ENCODE data around the gene SSC5D. TPM values are rescaled to one million over a fixed set of nuclear protein-coding genes. Genes with fewer than 3 reads are reported as not detected.

Gene SSC5D
- polyA plus RNA-seq, 1 donor (not counting 4 experiments of a cell fraction or from before 2014, with no cell fraction given) = not detected

DNA sequence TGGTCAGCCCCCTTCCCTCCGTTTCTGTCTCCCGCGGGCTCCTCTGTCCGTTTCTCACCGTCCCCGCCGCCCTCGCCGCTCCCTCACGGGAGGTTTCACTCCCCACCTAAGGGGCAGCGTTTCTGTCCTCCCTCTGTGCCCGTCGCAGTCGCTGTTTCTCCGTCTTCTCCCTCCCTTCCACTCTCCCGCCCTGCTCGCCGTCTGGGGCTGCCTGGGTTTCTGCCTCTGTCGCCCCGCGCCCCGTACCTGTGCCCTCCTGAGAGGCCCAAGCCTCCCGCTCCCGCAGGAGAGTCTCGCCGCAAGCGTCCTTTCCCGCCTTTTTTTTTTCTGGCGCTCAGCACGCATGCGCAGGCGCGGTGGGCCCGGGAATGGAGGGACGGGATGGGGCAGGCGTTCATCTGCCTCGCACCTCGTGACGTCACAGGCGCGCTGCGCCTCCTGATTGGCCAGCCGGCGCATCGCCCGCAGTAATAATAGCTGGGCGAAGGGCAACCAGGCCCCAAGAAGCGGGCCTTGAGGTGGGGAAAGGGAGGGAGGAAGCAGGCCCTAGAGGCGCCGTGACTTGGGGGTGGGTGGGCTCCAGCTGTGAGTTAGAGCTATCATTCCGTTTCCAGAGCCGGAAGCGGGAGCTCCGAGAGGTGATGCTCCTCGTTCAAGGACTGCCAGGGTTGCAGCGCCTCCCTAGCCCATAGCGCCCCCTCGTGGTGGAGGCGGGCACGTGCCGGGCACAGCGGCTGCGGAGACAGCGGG lies 15.4 kb downstream of the SSC5D start:
- Histone ChIP-seq H3K9me1 (ENCODE audit: control insufficient read depth, extremely low read depth, insufficient read depth, low read length) (no peaks in the 10 kb centered on the region), H3K4me3 (ENCODE audit: control insufficient read depth in 2 of 3, extremely low read depth in 1 of 3, insufficient read depth in 2 of 3, low read depth in 1 of 3, low read length in 3 of 3) (peak overlapping the region; percentile 26 to 54 (median 52)), H3K27me3 (ENCODE audit: control insufficient read depth, extremely low read depth, insufficient read depth, low read length) (peaks cover 3% of the 10 kb centered on the region), H4K20me1 (ENCODE audit: control insufficient read depth, extremely low read depth, insufficient read depth, low read length) (no peaks in the 10 kb centered on the region), H3K4me1 (ENCODE audit: control insufficient read depth, extremely low read depth, insufficient read depth, low read length) (no peaks in the 10 kb centered on the region), H3K9ac (ENCODE audit: control insufficient read depth, extremely low read depth, insufficient read depth, low read length) (no peak overlapping the region), H3K9me3 (ENCODE audit: control insufficient read depth, low read depth, low read length) (no peaks in the 10 kb centered on the region), H3K4me2 (ENCODE audit: control insufficient read depth, extremely low read depth, insufficient read depth, low read depth, low read length) (peak overlapping the region; percentile 71), H3K36me3 (ENCODE audit: control insufficient read depth in 2 of 2, extremely low read depth in 1 of 2, insufficient read depth in 2 of 2, low read length in 2 of 2) (no peaks in the 10 kb centered on the region), H3K79me2 (ENCODE audit: control insufficient read depth, insufficient read depth, low read length) (no peaks in the 10 kb centered on the region), H2AFZ (ENCODE audit: control insufficient read depth, low read length) (peak overlapping the region; percentile 79), H3K27ac (ENCODE audit: control insufficient read depth, insufficient read depth, low read length) (no peak overlapping the region)
- TF ChIP-seq EZH2 (IDR thresholded peaks at IDR 0.05; ENCODE audit: low read length) = no peak
- TF ChIP-seq, protein P1, sequence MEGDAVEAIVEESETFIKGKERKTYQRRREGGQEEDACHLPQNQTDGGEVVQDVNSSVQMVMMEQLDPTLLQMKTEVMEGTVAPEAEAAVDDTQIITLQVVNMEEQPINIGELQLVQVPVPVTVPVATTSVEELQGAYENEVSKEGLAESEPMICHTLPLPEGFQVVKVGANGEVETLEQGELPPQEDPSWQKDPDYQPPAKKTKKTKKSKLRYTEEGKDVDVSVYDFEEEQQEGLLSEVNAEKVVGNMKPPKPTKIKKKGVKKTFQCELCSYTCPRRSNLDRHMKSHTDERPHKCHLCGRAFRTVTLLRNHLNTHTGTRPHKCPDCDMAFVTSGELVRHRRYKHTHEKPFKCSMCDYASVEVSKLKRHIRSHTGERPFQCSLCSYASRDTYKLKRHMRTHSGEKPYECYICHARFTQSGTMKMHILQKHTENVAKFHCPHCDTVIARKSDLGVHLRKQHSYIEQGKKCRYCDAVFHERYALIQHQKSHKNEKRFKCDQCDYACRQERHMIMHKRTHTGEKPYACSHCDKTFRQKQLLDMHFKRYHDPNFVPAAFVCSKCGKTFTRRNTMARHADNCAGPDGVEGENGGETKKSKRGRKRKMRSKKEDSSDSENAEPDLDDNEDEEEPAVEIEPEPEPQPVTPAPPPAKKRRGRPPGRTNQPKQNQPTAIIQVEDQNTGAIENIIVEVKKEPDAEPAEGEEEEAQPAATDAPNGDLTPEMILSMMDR (optimal IDR thresholded peaks at IDR 0.05 in 1 of 3, IDR thresholded peaks at IDR 0.05 in 1 of 3, conservative IDR thresholded peaks at IDR 0.05 in 1 of 3; ENCODE audit: extremely low read depth in 1 of 3, insufficient read depth in 2 of 3, low read length in 3 of 3) = peak; percentile 81 to 99 (median 97)
- dilution Hi-C loops (cut with MboI; ENCODE audit: extremely low pct_ligation_motif_present, low sequenced_read_pairs) = no loop called here
- DNase-seq (ENCODE audit: low read depth, low spot score) = peak; percentile 25
- peak; percentile 51 for FAIRE-seq

DNA sequence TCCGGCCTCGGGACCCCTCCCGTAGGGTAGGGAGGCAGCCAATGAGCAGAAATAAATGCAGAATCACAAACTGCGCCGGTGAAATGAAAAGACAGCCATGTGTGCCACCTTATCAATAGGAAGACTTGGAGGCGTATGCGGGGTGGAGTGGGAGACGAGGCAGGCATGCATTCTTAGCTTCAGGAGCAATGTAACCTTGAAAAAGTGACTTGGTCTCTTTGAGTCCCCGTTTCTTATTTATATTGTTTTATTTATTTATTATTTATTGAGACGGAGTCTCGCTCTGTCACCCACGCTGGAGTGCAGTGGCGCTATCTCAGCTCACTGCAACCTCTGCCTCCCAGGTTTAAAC lies 16.0 kb downstream of the SSC5D start:
- Histone ChIP-seq H3K4me1 (ENCODE audit: control insufficient read depth, extremely low read depth, insufficient read depth, low read length) (no peaks in the 10 kb centered on the region), H2AFZ (ENCODE audit: control insufficient read depth, low read length) (no peak overlapping the region), H3K4me2 (ENCODE audit: control insufficient read depth, extremely low read depth, insufficient read depth, low read depth, low read length) (peak overlapping the region; percentile 71), H3K9ac (ENCODE audit: control insufficient read depth, extremely low read depth, insufficient read depth, low read length) (no peak overlapping the region), H3K27ac (ENCODE audit: control insufficient read depth, insufficient read depth, low read length) (no peak overlapping the region), H3K9me1 (ENCODE audit: control insufficient read depth, extremely low read depth, insufficient read depth, low read length) (no peaks in the 10 kb centered on the region), H3K9me3 (ENCODE audit: control insufficient read depth, low read depth, low read length) (no peaks in the 10 kb centered on the region), H3K36me3 (ENCODE audit: control insufficient read depth in 2 of 2, extremely low read depth in 1 of 2, insufficient read depth in 2 of 2, low read length in 2 of 2) (no peaks in the 10 kb centered on the region), H3K27me3 (ENCODE audit: control insufficient read depth, extremely low read depth, insufficient read depth, low read length) (peaks cover 1% of the 10 kb centered on the region), H3K79me2 (ENCODE audit: control insufficient read depth, insufficient read depth, low read length) (no peaks in the 10 kb centered on the region), H4K20me1 (ENCODE audit: control insufficient read depth, extremely low read depth, insufficient read depth, low read length) (no peaks in the 10 kb centered on the region), H3K4me3 (ENCODE audit: control insufficient read depth in 2 of 3, extremely low read depth in 1 of 3, insufficient read depth in 2 of 3, low read depth in 1 of 3, low read length in 3 of 3) (no peak overlapping the region)
- TF ChIP-seq, protein P1 (optimal IDR thresholded peaks at IDR 0.05 in 1 of 3, IDR thresholded peaks at IDR 0.05 in 1 of 3, conservative IDR thresholded peaks at IDR 0.05 in 1 of 3; ENCODE audit: extremely low read depth in 1 of 3, insufficient read depth in 2 of 3, low read length in 3 of 3) = no peak
- TF ChIP-seq EZH2 (IDR thresholded peaks at IDR 0.05; ENCODE audit: low read length) = no peak
- DNase-seq (ENCODE audit: low read depth, low spot score) = no peak
- FAIRE-seq = no peak
- dilution Hi-C loops (cut with MboI; ENCODE audit: extremely low pct_ligation_motif_present, low sequenced_read_pairs) = no loop called here

All from keratinocyte (primary cell).